ES-I3 (cell line): ENCODE results near the gene PATL1.
"Not testable (repeated sequence)": the region's sequence is repeated elsewhere in the genome, so short reads cannot be mapped to it uniquely, and the experiment has no call there.

ENCODE experiments used
- H3K36me3 ChIP-seq: 2 replicates; pipeline ENCODE4 v1.6.1; 2013; ENCODE audit warnings: mild to moderate bottlenecking, low read length, control low read depth, moderate library complexity; ENCODE audit not compliant: insufficient read depth
- H3K4me1 ChIP-seq: 2 replicates; pipeline ENCODE4 v1.6.1; 2013; ENCODE audit warnings: mild to moderate bottlenecking, control low read depth, low read length; ENCODE audit not compliant: insufficient read depth
- H3K9ac ChIP-seq: 2 replicates; pipeline ENCODE4 v1.6.1; 2013; ENCODE audit warnings: low read depth, mild to moderate bottlenecking, low read length, moderate library complexity
- H3K9me3 ChIP-seq: 2 replicates; pipeline ENCODE4 v1.6.1; 2013; ENCODE audit warnings: mild to moderate bottlenecking, low read length, moderate library complexity; ENCODE audit not compliant: control insufficient read depth, insufficient read depth

PATL1 gene

GRCh38 chr11:59659981-59660380 is 8.9 kb downstream of the PATL1 start:
- Histone ChIP-seq H3K4me1 (peaks cover 9% of the 10 kb centered on the region; the same call in 1 of the 2 replicates), H3K9ac (no peak overlapping the region), H3K36me3 (peaks cover 23% of the 10 kb centered on the region), H3K9me3 (no peaks in the 10 kb centered on the region)

DNA sequence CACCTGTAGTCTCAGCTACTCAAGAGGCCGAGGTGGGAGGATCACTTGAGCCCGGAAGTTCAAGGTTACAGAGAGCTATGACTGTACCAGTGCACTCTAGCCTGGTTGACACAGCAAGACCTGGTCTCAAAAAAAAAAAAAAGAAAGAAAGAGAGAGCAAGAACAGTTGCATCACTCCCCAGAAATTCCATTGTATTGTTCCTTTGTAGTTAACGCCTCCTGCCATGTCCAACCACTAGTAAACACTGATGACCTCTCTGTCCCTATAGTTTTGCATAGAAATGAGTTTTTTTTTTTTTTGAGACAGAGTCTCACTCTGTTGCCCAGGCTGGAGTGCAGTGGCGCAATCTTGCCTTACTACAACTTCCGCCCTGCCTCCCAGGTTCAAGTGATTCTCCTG is 10.8 kb downstream of the PATL1 start:
- peaks cover 33% of the 10 kb centered on the region for H3K36me3 ChIP-seq

GRCh38 chr11:59654893-59655292 is 13.9 kb downstream of the PATL1 start:
- Histone ChIP-seq H3K4me1 (no peaks in the 10 kb centered on the region), H3K9me3 (no peaks in the 10 kb centered on the region), H3K36me3 (peaks cover 57% of the 10 kb centered on the region), H3K9ac (no peak overlapping the region)

More for the DNA sequence above, 10.8 kb downstream of the PATL1 start:
- no peaks in the 10 kb centered on the region for H3K9me3 ChIP-seq
- H3K9ac ChIP-seq, result no peak overlapping the region
- H3K4me1 ChIP-seq, result peaks cover 9% of the 10 kb centered on the region; the same call in 1 of the 2 replicates

DNA sequence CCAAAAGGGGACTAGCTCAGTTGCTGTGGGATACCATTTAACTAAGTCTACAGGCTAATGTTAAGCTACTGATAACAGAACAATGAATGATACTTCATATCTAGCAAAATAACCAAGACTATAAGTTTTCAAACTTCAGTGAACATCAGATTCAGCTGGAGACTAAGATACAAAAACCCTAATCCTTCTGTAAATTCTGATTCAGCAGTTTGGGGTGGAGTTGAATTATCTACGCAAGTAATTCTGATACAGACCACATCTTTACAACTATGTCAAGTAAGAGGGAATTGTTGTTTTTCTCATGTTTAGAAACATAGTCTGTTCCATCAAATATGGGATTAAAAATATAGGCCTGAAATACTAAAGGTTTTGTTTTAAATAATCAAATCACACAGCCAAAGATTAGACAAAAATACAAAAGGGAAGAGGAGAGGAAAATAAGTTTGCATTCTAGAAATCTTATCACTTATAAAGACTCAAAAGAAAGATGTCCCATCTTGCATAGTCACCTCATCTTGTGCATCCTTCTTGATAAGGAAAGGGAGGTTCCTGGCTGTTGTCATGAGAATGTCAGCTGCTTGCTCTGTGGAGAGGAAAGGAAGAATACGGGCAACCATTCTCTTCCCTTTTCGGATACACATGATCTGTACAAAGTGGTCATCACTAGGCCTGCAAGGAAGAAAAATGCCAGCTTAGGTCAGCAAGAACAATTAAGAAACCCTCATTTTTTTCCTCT is 21.4 kb downstream of the PATL1 start:
- Histone ChIP-seq H3K36me3 (peaks cover 48% of the 10 kb centered on the region), H3K9ac (no peak overlapping the region), H3K9me3 (no peaks in the 10 kb centered on the region), H3K4me1 (no peaks in the 10 kb centered on the region)

DNA sequence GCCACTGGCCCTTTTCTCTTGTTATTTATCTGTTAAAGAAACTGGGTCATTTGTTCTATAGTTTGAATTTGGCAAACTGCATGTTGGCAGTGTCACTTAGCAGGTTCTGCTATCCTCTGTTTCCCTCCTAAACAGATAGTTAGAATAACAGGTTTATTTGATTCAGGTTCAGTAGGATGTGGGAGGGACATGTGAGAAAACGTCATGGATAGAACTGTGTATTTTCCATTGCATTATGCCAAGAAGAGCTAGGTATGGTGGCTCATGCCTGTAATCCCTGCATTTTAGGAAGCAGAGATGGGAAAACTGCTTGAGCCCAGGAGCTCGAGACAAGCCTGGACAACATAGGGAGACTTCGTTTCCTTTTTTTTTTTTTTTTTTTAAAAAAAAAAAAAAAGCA is 24.3 kb downstream of the PATL1 start:
- Histone ChIP-seq H3K4me1 (no peaks in the 10 kb centered on the region), H3K9me3 (no peaks in the 10 kb centered on the region), H3K9ac (no peak overlapping the region), H3K36me3 (peaks cover 34% of the 10 kb centered on the region)

- H3K4me1 ChIP-seq, result no peaks in the 10 kb centered on the region
- no peak overlapping the region for H3K9ac ChIP-seq
- no peaks in the 10 kb centered on the region for H3K9me3 ChIP-seq
- H3K36me3 ChIP-seq, result peaks cover 29% of the 10 kb centered on the region
Measured at GRCh38 chr11:59643390-59643789, 25.4 kb downstream of the PATL1 start.

GRCh38 chr11:59641156-59641555 is 27.7 kb downstream of the PATL1 start:
- Histone ChIP-seq H3K36me3 (peaks cover 25% of the 10 kb centered on the region), H3K9ac (no peak overlapping the region), H3K4me1 (no peaks in the 10 kb centered on the region), H3K9me3 (no peaks in the 10 kb centered on the region)

DNA sequence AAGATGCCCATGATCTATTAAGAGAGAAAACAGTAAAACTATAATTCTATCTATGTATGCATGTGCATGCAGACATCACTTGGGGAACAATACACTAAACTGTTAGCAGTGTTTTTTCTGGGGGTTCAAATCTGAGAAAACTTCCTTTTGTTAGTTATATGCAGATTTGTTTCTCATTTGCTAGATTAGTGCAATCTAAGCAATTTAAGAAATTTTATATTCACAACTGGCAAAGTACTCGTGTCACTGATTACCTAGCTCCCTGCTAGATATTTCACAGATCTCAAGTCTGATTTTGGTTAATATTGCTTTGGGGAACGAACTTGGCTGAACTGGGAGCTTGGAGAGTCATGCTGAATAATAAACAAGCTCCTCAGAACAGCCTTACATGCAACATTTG is 38.3 kb downstream of the PATL1 start:
- Histone ChIP-seq H3K9me3 (no peaks in the 10 kb centered on the region), H3K4me1 (peaks cover 11% of the 10 kb centered on the region; the same call in 1 of the 2 replicates), H3K36me3 (no peaks in the 10 kb centered on the region), H3K9ac (no peak overlapping the region)

DNA sequence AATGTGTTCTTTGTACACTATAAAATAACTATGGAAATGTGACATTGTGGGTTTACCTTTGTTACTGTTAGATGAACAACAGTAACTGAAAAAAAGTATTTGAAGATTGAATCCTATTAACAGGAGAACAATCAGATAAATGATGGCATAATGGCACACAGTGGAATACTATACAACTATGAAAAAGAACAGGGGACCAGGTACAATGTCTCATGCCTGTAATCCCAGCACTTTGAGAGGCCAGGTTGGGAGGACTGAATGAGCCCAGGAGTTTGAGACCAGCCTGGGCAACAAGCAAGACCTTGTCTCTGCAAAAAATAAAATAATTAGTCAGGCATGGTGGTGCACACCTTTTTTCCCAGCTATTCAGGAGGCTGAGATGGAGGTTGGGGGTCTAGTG is 38.8 kb downstream of the PATL1 start:
- H3K9ac ChIP-seq, result no peak overlapping the region
- no peaks in the 10 kb centered on the region for H3K36me3 ChIP-seq

GRCh38 chr11:59626969-59627368 is 41.9 kb downstream of the PATL1 start:
- H3K36me3 ChIP-seq, H3K9ac ChIP-seq, H3K9me3 ChIP-seq: not testable (repeated sequence)
- H3K4me1 ChIP-seq, result peaks cover 13% of the 10 kb centered on the region; the same call in 1 of the 2 replicates

More for the DNA sequence above, 38.8 kb downstream of the PATL1 start:
- Histone ChIP-seq H3K9me3 (no peaks in the 10 kb centered on the region), H3K4me1 (peaks cover 13% of the 10 kb centered on the region; the same call in 1 of the 2 replicates)

GRCh38 chr11:59625703-59626102 is 43.1 kb downstream of the PATL1 start:
- Histone ChIP-seq H3K9ac (no peak overlapping the region), H3K4me1 (peaks cover 13% of the 10 kb centered on the region; the same call in 1 of the 2 replicates)

GRCh38 chr11:59617876-59618275 is 51.0 kb downstream of the PATL1 start:
- no peaks in the 10 kb centered on the region for H3K9me3 ChIP-seq
- 0 out of 2 replicates have a peak, but pooled peaks cover 3% of the 10 kb centered on the region for H3K36me3 ChIP-seq
- H3K4me1 ChIP-seq, result peaks cover 3% of the 10 kb centered on the region; the same call in 1 of the 2 replicates
- no peak overlapping the region for H3K9ac ChIP-seq

More at GRCh38 chr11:59625703-59626102, 43.1 kb downstream of the PATL1 start:
- Histone ChIP-seq H3K36me3 (no peaks in the 10 kb centered on the region), H3K9me3 (no peaks in the 10 kb centered on the region)

DNA sequence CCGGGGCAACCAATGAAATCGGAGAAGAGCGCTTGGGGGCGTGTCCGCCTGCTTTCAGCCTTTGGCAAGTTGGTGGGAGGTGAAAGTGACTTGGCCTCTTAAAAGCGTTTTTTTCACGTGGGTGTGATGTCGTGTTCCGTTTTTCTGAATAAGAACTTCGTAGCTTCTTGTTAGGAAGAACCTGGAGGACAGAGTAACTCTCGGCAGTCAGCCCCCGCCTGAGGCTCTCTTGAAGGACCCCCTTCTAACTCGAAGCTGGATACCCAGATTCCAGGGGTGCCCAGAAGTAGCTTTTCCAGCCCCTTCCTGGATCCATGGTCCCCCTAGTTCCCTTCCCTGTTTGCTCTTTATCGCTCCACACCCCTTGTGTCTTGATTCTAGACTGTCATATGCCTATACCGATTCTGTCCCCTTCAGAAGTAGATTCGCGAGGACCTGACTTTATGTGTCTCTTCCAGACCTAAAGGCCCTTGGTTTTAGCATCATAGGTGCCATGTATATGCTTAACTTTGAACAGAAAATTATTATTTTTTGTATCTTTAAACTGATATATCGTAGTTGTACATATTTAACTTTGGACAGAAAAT is 52.3 kb downstream of the PATL1 start:
- peaks cover 3% of the 10 kb centered on the region; the same call in 1 of the 2 replicates for H3K4me1 ChIP-seq
- peak overlapping the region; percentile 64 for H3K9ac ChIP-seq
- H3K9me3 ChIP-seq, result no peaks in the 10 kb centered on the region
- H3K36me3 ChIP-seq, result 0 out of 2 replicates have a peak, but pooled peaks cover 3% of the 10 kb centered on the region

- peak within 1 kb of the TSS; percentile 67 for H3K9ac ChIP-seq
- H3K36me3 ChIP-seq, result 0 out of 2 replicates have a peak, but pooled peaks cover 3% of the 10 kb centered on the region
- H3K9me3 ChIP-seq, result no peaks in the 10 kb centered on the region
- H3K4me1 ChIP-seq, result peaks cover 3% of the 10 kb centered on the region; the same call in 1 of the 2 replicates
Measured at GRCh38 chr11:59615637-59616395, 53.0 kb downstream of the PATL1 start, which contains the start of gene OSBP. TSS of gene OSBP (minus strand) at chr11:59615774. CDS start at chr11:59615664, 110 bp downstream.
